Cardiac septum (tissue), 1 donor: ENCODE results near the gene CARMIL1. TPM values are rescaled to one million over a fixed set of nuclear protein-coding genes. Genes with fewer than 3 reads are reported as not detected.
"Not testable (repeated sequence)": the region's sequence is repeated elsewhere in the genome, so short reads cannot be mapped to it uniquely, and the experiment has no call there.

ENCODE experiments used
- DNase-seq: peaks from one replicate; pipeline ENCODE4 v3.0.0-alpha.2; 2020; ENCODE audit warnings: low spot score
- intact Hi-C: fragments of 100-400 bp; cut with DNase I; formaldehyde crosslinking; loops from one replicate; pipeline ENCODE4 v1.14.0; 2022
- total RNA-seq: library from RNA; stranded (reverse); fragmentation: NEBNext Ultra II Directional; extraction: Animal tissue kit (Norgen Biotek cat#: 25700); gene quantifications from one replicate; pipeline ENCODE4 v1.2.1, GENCODE V29; 2021
- donor health status: DM: no; HTN: no; CAD: no.

CARMIL1 gene
- total RNA-seq, 1 donor from 2014 or later: 7.5 TPM

DNA sequence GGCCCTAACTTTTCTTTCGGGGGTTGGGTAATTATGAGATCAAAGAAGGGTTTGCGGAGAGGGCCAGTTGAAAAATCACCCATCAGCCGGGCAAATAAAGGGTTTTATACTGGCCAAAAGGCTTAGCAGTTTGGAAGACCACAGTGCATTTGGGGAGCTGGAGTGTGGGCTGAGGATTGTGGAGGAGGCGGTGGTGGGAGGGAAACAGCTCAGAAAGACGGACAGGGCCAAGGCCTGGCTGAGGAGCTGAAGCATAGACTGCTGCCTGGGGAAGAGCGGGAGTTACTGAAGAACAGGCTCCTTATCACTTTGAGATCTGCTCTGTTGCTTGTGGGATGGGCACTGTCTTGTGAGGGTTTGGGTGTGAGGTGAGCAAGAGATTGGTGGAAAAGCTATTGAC lies 144.2 kb downstream of the CARMIL1 start:
- no peak for DNase-seq
- intact Hi-C loops: no loop called here

DNA sequence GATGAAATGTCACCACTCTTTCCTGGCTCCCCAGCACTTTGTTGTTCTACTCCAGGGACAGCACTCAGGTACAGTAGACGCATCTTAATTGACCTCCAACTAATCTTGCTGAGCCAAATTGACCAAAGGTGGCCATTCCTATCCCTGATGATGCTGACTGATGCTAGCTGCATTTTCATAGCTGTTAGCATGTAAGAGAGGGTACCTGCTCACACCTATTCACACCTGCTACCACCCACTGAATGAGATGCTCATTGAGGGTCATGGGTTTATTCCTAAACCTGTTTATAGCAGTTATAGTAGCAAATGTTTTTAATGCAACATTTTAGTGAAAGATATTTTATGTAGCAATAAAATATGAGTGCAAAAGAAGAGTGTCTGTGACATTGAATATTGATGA lies 145.1 kb downstream of the CARMIL1 start:
- DNase-seq: no peak
- intact Hi-C loops: no loop called here

- intact Hi-C loops: no loop called here
- DNase-seq: no peak
Observed at GRCh38 chr6:25427549-25427948, 148.4 kb downstream of the CARMIL1 start.

DNA sequence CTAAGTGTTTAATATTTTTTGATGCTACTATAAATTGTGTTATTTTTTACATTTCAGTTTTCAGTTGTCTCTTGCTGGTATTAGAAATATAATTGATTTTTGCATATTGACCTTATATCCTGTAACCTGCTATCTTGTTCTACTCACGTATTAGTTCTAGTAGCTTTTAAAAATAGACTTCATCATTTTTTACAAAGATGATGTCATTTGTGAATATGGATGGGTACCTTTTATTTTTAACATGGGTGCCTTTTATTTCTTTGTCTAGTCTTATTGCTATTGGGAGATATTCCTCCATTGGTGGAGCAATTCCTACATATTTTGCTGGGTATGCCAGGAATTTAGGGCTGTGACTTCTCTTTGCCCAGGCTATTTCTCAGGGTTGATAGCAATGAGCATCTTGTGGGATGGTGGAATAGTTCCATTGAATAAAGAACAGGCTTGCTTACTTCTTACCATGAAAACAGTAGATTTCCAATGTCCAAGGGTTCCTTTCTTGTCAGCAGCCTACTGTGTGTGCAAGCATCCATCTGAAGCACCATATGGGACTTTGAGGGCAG lies 149.7 kb downstream of the CARMIL1 start:
- no peak for DNase-seq
- intact Hi-C loops: no loop called here

DNA sequence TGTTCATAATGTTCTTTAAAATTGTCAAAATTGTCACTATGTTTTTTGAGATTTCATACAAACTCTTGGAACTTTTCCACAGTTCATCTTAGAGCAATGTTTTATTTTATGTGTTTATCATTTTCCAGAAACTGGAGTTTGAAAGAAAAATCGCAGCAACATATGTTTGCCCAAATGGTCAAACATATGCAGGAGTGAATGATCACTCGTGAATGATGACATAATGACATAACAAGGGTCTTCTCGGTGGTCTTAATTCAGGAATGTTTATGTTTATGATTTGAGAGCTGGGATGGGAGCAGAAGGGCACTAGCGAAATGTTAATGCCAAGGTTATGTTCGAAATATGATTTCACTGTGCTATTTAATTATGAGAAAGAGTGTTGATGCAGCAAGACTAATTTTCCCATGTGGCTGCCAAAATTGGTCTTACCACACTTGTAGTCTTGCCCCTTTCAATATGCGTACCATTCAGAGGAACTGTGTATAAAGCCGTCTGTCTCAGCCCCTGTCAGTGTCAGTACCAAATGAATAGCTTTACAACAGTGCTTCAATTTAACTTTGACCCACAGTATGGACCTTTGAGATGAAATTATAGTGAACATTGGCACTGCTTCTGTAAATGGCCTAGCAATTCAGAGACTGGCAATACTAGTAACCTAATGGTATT lies 152.3 kb downstream of the CARMIL1 start:
- intact Hi-C loops: no loop called here
- DNase-seq: no peak

- intact Hi-C loops: no loop called here
- DNase-seq: no peak
Observed at GRCh38 chr6:25431975-25432307, 152.8 kb downstream of the CARMIL1 start.

DNA sequence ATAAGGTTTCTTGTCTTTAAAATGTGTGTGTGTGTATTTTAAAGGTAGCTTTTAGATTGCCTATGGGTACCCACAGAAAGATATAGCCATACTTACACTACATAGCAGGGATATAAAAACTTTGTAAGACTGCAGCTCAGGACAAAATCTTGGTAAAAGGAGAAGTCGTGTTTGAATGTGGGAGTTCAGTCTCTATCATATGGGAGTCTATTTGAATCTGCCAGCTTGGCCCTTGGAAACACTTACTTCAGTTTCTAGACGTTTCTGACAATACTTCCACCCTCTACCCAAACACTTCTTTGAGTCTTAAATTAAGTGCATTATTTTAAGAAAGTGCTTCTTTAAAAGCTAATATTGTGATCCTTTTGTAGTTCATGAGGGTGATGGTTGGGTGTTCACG lies 155.7 kb downstream of the CARMIL1 start:
- intact Hi-C loops: no loop called here
- no peak for DNase-seq

GRCh38 chr6:25435416-25435985 lies 156.3 kb downstream of the CARMIL1 start:
- intact Hi-C loops: no loop called here
- no peak for DNase-seq

GRCh38 chr6:25436760-25437159 lies 157.6 kb downstream of the CARMIL1 start:
- DNase-seq: no peak
- intact Hi-C loops: no loop called here

DNA sequence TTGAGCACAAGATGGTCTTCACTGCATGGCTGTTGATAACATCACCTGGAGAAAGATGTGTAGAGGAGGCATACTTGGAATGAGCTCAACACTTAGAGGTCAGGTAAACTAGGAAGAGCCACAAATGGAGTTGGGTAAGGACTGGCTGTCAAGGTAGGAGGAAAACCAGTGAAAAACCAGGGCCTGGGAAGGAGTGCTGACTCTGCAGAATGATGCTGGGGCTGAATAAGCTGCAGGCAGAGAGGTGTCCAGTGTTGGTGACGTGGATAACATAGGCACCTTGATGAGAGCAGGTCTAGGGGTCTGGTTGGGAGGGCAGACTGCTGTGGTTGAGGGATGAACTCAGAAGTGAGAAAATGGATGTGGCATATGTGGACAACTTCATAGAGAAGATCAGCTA lies 160.2 kb downstream of the CARMIL1 start:
- intact Hi-C loops: no loop called here
- DNase-seq: no peak

- DNase-seq: no peak
- intact Hi-C loops: no loop called here
Observed at GRCh38 chr6:25441663-25442270, 162.6 kb downstream of the CARMIL1 start.

GRCh38 chr6:25442898-25443297 lies 163.7 kb downstream of the CARMIL1 start:
- no peak for DNase-seq
- intact Hi-C loops: no loop called here

GRCh38 chr6:25444521-25444920 lies 165.3 kb downstream of the CARMIL1 start:
- DNase-seq, intact Hi-C loops: not testable (repeated sequence)

GRCh38 chr6:25446830-25447569 lies 167.8 kb downstream of the CARMIL1 start:
- no peak for DNase-seq
- intact Hi-C loops: no loop called here

DNA sequence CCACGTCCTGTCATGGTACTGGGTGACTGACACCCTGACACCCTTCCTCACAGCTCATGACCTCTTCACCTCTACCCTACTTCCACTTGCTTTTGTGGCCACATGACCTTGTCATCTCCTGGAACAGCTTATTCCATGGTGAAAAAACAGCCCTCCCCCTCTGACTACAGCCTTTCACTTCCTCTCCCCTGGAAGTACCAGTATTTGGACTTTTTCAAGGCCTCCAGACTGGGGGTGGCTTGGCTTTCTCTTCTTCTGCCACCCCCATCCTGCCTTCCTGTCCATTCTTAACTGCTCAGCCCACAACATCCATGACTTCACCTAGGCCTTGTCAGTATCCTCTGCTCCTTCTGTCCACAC lies 168.4 kb downstream of the CARMIL1 start:
- intact Hi-C loops: no loop called here
- no peak for DNase-seq

DNA sequence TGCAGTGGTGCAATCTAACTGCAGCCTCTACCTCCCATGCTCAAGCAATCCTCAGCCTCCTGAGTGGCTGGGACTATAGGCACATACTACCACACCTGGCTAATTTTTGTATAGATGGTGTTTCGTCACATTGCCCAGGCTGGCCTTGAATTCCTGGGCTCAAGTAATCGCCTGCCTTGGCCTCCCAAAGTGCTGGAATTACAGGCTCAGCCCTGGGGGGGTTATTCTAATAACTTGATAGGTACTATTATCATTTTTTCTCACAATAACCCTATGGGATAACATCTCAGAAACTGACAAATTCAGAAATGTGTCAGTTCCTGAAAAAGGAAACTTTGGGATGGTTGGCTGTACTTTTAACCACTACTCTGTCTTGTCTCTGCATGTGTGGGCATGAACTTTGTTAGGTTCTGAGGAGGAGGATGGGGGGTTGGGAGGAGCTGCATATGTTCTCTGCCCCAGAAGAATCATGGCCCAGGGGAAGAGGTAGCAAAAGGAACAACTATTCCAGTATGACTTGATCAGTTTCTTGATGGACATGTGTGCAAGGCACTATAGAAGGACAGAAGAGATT lies 169.9 kb downstream of the CARMIL1 start:
- intact Hi-C loops: no loop called here
- DNase-seq: no peak

- intact Hi-C loops: no loop called here
- DNase-seq: no peak
Observed at GRCh38 chr6:25449774-25450173, 170.6 kb downstream of the CARMIL1 start.

DNA sequence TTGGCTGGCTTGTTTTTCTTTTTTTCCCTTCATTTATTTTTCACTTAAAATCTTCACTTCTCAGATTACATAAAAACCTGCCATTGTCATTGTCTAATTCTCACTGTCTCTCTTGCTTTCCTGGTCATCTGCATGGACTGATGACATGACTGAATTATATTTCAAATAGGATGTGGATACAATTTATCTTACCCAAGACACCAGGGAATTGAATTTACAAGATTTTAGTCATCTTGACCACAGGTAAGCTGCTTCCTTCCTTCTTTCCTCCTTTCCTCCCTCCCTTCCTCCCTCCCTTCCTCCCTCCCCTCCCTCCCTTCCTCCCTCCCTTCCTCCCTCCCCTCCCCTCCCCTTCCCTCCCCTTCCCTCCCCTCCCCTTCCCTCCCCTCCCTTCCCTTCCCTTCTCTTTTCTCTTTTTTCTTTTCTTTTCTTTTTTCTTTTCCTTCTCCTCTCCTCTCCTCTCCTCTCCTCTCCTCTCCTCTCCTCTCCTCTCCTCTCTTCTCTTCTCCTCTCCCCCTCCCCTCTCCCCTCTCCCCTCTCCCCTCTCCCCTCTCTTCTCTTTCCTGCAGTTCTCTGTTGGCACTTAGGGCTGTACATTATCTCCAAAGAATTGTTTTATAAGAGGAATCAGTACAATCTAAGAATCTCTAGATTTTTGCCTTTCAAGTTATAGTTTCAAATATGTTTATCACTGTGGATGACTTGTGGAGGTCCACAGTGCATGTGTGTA lies 171.5 kb downstream of the CARMIL1 start:
- DNase-seq: no peak
- intact Hi-C loops: no loop called here

- DNase-seq: no peak
- intact Hi-C loops: no loop called here
Observed at GRCh38 chr6:25452031-25452430, 172.9 kb downstream of the CARMIL1 start.

- no peak for DNase-seq
- intact Hi-C loops: no loop called here
Observed at GRCh38 chr6:25453288-25453687, 174.1 kb downstream of the CARMIL1 start.
